GM19351 (cell line): Measurements from ENCODE around the gene HOXA9.

ENCODE experiments used
- ATAC-seq: cut with Tn5 transposase; IDR thresholded peaks from one replicate; pipeline ENCODE4 v1.9.1; 2021; ENCODE audit warnings: mild to moderate bottlenecking, moderate library complexity; ENCODE audit not compliant: unreplicated experiment

The HOXA9 gene

GRCh38 chr7:27130540-27131389 lies 34.6 kb downstream of the HOXA9 start, which contains the start of gene HOXA4:
Gene HOXA4, minus strand, starts transcription at chr7:27130757. Its CDS starts 24 bp downstream, at chr7:27130733.
- ATAC-seq, result peak; percentile 67

GRCh38 chr7:27129729-27130539 lies 35.4 kb downstream of the HOXA9 start:
- no peak for ATAC-seq

- no peak for ATAC-seq
Measured at GRCh38 chr7:27128776-27129728, 36.3 kb downstream of the HOXA9 start.

- no peak for ATAC-seq
Measured at GRCh38 chr7:27128034-27128433, 37.3 kb downstream of the HOXA9 start.

GRCh38 chr7:27126596-27127327 lies 38.6 kb downstream of the HOXA9 start:
- ATAC-seq, result no peak

GRCh38 chr7:27125986-27126394 lies 39.3 kb downstream of the HOXA9 start:
- ATAC-seq, result no peak

- ATAC-seq, result no peak
Measured at GRCh38 chr7:27124902-27125689, 40.2 kb downstream of the HOXA9 start.

GRCh38 chr7:27124096-27124901 lies 41.0 kb downstream of the HOXA9 start:
- ATAC-seq, result no peak

GRCh38 chr7:27123477-27124053 lies 41.8 kb downstream of the HOXA9 start:
- ATAC-seq, result no peak

- ATAC-seq, result no peak
Measured at GRCh38 chr7:27123007-27123476, 42.3 kb downstream of the HOXA9 start.

GRCh38 chr7:27122077-27122910 lies 43.0 kb downstream of the HOXA9 start:
- no peak for ATAC-seq

- no peak for ATAC-seq
Measured at GRCh38 chr7:27121684-27122076, 43.7 kb downstream of the HOXA9 start.

- ATAC-seq, result no peak
Measured at GRCh38 chr7:27119412-27119911, 45.9 kb downstream of the HOXA9 start.

- ATAC-seq, result no peak
Measured at GRCh38 chr7:27118580-27118979, 46.8 kb downstream of the HOXA9 start.

GRCh38 chr7:27117887-27118491 lies 47.3 kb downstream of the HOXA9 start:
- no peak for ATAC-seq
